HG02885 (cell line): Measurements from ENCODE around the gene ZNF839.
"Not testable (repeated sequence)": the region's sequence is repeated elsewhere in the genome, so short reads cannot be mapped to it uniquely, and the experiment has no call there.

Experiments used
- ATAC-seq: cut with Tn5 transposase; IDR thresholded peaks from one replicate; pipeline ENCODE4 v1.9.1; 2021; ENCODE audit warnings: mild to moderate bottlenecking; ENCODE audit not compliant: unreplicated experiment, poor library complexity

The ZNF839 gene

GRCh38 chr14:102319351-102320032, at the start of gene ZNF839:
TSS of gene ZNF839 (plus strand) at chr14:102319746. CDS start at chr14:102319766, 20 bp downstream.
- peak; percentile 69 for ATAC-seq

- ATAC-seq: no peak
Observed at GRCh38 chr14:102272392-102272791, 47.2 kb upstream of the ZNF839 start.

- ATAC-seq: no peak
Observed at GRCh38 chr14:102275866-102276265, 43.7 kb upstream of the ZNF839 start.

GRCh38 chr14:102277874-102278630, 41.5 kb upstream of the ZNF839 start:
- ATAC-seq: no peak

DNA sequence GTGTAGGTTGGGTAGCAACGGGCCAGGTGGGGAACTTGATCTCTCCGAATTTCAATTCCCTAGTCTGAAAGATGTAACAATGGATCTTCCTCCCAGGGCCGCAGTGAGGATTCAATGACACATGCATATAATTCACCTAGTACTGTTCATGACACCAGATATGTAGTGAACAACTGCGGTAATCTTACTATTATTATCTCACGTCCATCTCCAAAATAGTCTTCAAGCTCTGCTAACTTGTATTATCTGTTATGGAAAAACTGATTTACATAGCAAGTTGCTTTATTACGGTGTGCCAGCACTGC, 41.0 kb upstream of the ZNF839 start:
- ATAC-seq: no peak

GRCh38 chr14:102279282-102279681, 40.3 kb upstream of the ZNF839 start:
- ATAC-seq: no peak

DNA sequence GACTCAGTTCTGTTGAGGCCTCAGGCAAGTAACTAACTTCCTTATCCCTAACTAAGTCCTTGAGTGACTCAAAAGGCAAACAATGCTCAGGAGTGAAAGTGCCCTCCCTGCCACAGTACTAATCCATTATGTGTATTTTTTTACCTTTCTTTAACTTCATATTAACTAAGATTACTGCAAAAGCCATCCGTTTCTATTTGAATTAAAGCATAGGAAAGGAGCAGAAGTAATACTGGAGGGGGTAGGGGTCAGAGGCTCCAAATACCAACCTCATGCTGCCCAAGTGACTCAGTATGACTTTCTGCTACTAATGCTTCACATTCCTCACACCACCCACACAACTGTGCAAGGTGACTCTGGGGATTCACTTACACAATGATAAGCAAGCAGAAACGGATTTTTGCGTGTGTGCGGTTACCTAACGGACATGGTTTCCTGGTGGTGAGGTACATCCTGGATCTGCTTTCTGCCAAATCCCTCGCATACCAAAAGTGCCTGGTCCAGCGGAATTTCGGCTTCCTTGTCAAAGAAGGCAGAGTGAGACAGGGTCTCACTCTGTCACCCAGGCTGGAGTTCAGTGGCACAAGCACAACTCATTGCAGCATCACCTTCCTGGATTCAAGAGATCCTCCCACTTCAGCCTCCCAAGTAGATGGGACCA, 39.7 kb upstream of the ZNF839 start:
- ATAC-seq: no peak

DNA sequence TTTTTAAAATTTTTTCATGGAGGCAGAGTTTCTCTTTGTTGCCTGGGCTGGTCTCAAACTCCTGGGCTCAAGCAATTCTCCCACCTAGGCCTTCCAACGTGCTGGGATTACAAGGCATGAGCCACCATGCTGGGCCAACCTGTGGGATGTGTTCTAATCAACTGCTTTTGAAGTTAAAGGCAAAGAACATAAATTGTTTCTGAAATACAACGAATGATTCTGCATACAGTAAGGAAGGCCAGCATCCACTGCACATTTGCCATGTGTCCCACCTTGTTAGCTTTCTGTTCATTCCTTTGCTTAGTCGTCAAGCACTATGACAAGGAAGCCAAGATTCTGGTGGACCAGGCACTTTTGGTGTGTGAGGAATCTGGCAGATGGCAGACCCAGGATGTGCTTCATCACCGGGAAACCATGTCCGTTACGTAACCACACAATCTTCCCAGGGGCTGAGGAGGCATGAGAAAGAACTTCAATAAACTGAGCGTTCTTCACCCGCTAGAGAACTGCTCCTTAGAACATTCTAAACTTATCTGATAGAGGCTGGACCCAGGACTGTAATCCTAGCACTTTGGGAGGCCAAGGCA, 39.1 kb upstream of the ZNF839 start:
- no peak for ATAC-seq

DNA sequence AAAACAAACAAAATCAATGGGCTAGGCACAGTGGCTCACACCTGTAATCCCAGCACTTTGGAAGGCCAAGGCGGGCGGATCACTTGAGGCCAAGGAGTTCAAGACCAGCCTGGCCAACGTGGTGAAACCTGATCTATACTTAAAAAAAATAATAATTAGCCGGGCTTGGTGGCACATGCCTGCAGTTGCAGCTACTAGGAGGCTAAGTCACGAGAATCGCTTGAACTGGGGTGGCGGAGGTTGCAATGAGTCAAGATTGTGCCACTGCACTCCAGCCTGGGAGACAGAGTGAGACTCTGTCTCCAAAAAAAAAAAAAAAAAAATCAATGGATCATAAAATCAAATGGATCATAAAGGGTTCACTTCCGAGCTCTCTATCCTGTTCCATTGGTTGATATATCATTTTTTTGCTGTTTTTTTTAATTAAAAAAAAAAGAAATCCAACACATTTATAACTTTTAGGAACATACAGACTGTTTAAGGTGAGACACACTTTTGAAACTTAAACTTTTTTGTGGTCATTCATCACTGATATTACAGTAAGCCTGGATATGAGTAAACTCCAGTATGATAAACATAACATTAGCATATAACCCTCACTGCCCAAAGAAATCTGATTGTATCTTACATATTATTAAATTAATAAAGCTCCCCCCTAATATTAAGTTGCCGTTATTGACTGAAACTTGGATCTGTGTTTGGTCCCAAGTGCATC, 36.6 kb upstream of the ZNF839 start:
- ATAC-seq: no peak

- no peak for ATAC-seq
Observed at GRCh38 chr14:102283631-102284129, 35.9 kb upstream of the ZNF839 start.

DNA sequence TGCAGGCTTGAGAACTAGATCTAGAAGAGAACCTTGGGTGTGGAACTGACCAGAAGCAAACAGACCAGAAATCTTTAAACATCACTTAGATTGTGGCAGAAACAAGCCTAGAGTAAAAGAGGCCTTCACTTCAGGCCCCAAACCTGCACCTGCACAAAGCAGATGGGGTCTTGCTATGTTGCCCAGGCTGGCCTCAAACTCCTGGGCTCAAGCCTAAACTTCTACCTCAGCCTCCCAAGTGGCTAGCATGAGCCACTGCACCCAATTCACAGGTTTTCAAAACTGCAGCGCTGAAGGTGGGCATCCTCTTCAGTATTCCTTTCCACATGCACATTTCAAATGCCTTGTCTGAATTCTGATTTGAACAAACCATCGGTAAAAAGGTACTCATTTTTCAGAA, 34.4 kb upstream of the ZNF839 start:
- ATAC-seq: no peak

- ATAC-seq: no peak
Observed at GRCh38 chr14:102288139-102288538, 31.4 kb upstream of the ZNF839 start.

GRCh38 chr14:102292441-102292840, 27.1 kb upstream of the ZNF839 start:
- ATAC-seq: no peak

- no peak for ATAC-seq
Observed at GRCh38 chr14:102293781-102294180, 25.8 kb upstream of the ZNF839 start.

GRCh38 chr14:102295270-102295669, 24.3 kb upstream of the ZNF839 start:
- ATAC-seq: no peak

- ATAC-seq: no peak
Observed at GRCh38 chr14:102297436-102298170, 21.9 kb upstream of the ZNF839 start.

- not testable (repeated sequence) for ATAC-seq
Observed at GRCh38 chr14:102298303-102299070, 21.1 kb upstream of the ZNF839 start.

DNA sequence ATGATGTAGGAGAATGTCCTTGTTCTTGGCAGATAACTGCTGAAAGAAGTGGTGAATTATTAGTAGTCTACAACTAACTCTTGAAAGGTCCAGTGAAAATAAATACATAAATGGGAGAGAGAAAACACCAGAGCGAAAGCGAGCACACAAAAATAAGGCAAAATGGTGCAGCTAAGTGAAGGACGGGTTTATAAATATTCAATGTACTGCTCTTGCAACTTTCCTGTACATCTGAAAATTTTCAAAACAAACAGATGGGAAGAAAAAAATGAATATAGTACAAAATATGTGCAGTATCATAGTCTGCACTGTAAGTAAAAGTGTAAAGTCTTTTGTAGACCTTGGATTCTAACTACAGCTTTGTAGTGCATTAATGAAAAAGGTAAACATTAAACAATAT, 15.9 kb upstream of the ZNF839 start:
- ATAC-seq: no peak
